ENCODE measurements around the gene AKR1E2. TPM values are rescaled to one million over a fixed set of nuclear protein-coding genes. Genes with fewer than 3 reads are reported as not detected.

Gene AKR1E2
- total RNA-seq = 7.6 TPM
- long read RNA-seq, partial matches to known transcripts = 0 of 1 reads
- long read RNA-seq, other reads (novel, unspliced or antisense) = 1 of 1 reads

DNA sequence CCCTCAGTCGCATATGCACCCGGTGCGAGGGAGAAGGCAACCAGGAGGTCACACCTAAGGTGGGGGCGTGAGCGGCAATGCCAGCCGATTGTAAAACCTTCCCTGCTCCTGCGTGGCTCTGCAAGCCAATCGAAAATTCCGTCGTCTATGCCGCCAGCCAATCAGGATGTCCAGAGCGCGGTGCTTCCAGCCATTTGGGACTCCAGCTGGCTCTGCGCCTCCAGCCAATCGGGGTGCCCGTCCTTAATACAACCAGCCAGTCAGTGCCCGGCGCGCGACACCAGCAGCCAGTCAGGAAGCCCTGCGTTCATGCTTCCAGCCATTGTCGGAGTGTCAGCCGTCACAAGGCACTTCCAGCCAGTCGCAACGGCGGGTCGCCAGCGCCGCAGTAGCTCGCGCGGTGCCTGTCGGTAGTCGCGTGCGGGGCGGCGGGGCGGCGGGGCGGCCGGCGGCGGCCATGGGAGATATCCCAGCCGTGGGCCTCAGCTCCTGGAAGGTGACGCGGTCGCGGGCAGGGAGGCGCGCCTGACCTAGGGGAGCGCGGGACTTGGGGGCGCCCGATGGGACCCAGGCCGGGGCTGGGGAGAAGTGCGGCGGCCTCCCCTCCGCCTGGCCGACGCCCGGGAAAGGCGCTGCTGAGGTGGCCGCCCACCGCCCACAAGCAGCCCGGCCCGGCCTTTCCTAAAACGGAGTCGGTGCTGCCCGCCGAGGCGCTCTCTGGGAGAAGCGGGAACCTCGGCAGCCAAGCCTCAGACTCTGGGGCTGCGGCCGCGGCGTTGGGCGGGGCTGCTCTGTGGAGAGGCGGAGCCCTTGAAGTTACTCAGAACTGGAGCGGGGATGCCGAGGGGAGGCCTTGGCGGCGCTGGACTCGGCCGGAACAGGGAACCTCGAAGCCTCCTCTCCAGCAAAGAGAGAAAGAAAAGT lies at the start of gene AKR1E2:
AKR1E2 (plus strand) TSS at position 340 of the 924 bp plus-strand sequence; CDS start at position 458, 118 bp downstream.
- intact Hi-C loops (cut with DNase I) = no loop called here
- peak; percentile 95 for DNase-seq (ENCODE audit: low spot score)

GRCh38 chr10:4776234-4776638 lies 49.8 kb upstream of the AKR1E2 start:
- intact Hi-C loops (cut with DNase I) = no loop called here
- no peak for DNase-seq (ENCODE audit: low spot score)

GRCh38 chr10:4778761-4779160 lies 47.2 kb upstream of the AKR1E2 start:
- DNase-seq (ENCODE audit: low spot score) = no peak
- intact Hi-C loops (cut with DNase I) = no loop called here

DNA sequence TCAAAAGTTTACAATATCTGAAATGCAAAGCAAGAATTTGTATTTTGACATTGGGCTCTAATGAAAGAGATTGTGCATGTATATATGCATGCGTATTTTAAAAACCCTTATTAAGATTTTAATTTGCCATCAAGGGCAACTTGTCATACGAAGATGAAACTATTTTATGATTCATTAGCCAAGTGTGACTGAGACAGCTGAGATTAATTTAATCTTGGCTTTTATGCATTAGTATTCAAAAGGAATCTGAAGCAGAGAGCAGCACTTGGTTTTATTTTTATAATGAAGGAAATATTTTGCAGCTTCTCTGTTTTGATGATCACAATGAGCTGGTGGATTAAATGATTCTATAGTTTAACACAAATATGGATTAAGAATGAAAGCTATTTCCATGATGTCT lies 45.9 kb upstream of the AKR1E2 start:
- DNase-seq (ENCODE audit: low spot score) = no peak
- intact Hi-C loops (cut with DNase I) = no loop called here

DNA sequence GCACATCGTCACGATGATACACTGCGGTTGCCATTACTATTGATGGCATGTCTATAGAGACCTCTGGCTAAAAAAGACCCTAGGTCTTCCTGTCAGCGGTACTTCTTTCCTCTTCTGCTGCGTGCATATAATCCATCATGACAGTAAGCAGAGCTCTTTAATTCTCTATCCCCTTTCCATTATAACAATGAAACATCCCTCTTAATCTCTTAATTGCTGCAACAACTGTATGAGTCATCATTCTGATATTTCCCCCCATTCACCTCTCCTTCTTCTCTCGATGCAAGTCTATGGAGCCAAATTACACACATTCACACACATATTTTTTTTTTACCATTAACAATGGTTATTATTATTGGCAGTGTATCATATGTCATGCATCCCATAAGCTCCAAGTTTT lies 45.2 kb upstream of the AKR1E2 start:
- no peak for DNase-seq (ENCODE audit: low spot score)
- intact Hi-C loops (cut with DNase I) = no loop called here

- intact Hi-C loops (cut with DNase I) = no loop called here
- no peak for DNase-seq (ENCODE audit: low spot score)
These were observed 44.1 kb upstream of the AKR1E2 start for GRCh38 chr10:4781955-4782354.

DNA sequence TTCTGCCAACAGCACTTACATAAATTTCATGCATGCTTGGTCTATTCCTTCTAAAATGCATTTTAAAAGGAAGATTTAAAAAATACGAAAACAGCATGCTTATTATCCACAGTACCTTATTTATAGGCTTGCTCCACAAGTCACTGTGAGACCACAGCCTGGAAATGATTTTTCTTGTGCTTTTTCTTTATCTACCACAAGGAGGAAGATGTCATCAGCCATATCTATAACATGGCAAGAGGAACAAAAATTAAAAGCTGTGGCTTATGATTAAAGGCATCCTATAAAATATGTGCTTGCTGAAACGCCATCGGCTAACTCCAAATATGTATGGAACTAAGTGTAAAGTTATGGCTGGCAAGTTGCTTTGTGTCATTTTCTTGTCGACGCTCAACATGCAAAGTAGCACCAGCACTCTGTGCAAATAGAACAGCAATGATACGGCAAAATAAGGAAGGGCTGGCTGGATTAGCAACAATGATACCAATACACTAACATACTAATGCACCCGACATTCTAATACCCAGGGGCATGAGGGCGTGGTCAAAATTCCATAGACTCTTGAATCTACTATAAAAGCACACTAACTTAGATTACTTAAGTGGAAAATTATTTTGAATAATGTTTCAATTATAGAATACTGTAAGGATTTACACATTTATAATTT lies 41.2 kb upstream of the AKR1E2 start:
- intact Hi-C loops (cut with DNase I) = no loop called here
- DNase-seq (ENCODE audit: low spot score) = no peak

DNA sequence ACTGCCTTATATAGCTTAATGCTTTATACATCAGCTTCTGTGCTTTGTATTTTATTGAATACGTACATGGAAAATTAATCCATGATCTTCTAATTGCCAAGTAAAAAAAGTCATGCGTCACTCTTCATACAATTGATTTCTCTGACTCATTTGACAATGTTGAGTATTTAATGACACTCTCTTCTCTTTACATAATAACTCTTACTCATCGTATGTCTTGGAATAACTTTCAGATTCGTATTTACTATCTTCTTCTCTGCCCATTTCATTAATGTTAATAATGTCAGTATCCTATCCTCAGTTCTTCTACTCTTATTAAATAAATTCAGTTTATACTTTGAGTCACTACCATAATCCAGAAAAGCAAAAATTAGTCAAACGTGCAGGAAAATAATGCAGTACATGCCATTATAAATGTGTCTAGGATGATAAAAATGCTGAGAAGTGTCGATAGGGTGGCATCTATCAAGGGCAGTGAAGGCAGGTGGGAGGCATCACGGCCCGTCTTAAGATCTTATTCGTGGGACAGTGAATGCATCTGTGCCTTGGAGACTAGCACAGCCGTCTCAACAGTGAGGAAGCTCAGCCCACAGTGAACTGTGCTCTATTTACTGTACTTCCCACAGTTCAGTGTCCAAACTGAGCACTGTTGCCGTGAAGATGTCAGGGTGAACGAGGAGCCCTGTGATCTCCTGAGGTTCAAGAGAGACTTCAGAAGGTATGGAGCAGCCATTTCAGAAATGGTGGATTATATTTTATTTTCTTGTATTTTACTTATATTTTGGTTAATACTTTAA lies 39.8 kb upstream of the AKR1E2 start:
- intact Hi-C loops (cut with DNase I) = no loop called here
- DNase-seq (ENCODE audit: low spot score) = no peak

DNA sequence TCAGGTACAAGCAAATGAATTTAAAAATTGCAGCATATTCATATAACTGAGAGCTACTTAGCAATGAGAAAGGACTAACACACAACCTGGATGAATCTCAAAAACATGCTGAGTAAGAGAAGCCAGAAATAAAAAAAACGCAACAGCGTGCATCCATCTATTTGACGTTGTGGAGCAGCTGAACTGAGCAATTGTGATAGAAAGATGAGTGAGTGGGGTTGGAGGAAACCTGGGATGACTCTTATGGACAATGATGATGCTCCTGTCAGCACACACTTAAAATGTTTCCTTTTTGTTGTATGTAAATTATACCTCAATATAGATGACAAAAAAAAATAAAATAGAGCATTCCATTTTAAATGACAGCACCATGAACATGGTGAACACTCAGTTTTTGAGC lies 36.0 kb upstream of the AKR1E2 start:
- intact Hi-C loops (cut with DNase I) = no loop called here
- no peak for DNase-seq (ENCODE audit: low spot score)

GRCh38 chr10:4790922-4791321 lies 35.1 kb upstream of the AKR1E2 start:
- intact Hi-C loops (cut with DNase I) = no loop called here

DNA sequence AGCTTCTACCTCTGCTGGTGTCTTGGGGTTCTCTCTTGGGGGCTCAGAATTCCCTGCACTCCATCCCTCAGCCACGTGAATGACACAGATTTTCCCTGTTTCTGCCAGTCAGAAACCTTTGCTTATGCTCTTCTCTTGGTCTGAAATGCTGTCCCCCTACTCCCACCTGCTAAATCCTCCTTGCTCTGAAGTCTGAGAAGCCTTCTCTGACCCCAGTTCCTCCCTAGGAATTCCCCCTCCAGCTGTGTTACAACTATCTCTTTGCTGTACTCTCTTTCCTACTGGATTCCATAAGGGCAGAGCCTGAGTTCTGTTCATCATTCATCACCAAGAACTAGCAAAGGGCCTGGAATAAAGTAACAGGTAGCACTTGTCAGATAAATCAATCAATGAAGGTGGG lies 33.6 kb upstream of the AKR1E2 start:
- intact Hi-C loops (cut with DNase I) = no loop called here
- no peak for DNase-seq (ENCODE audit: low spot score)

More at GRCh38 chr10:4790922-4791321, 35.1 kb upstream of the AKR1E2 start:
- no peak for DNase-seq (ENCODE audit: low spot score)

DNA sequence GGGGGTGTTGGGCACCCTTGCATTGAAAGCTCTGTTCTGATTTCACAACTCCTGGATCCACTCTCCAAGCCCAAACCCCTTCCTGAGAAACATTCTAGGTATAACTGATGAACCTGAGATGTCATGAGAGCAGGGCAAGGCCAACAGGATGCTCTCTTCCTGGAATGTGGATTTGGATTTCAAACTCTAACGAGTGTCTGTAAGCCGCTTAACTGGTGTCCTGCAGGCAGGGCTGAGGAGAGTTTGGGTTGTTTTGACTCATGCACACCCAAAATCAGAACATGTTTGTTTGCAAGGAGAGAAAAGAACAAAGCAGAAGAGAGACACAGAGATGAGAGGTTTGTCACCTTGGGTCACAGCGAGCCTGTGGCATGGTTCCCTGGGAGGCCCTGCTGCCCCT lies 24.6 kb upstream of the AKR1E2 start:
- DNase-seq (ENCODE audit: low spot score) = no peak
- intact Hi-C loops (cut with DNase I) = no loop called here

- intact Hi-C loops (cut with DNase I) = no loop called here
- DNase-seq (ENCODE audit: low spot score) = no peak
These were observed 23.1 kb upstream of the AKR1E2 start for GRCh38 chr10:4802711-4803487.

DNA sequence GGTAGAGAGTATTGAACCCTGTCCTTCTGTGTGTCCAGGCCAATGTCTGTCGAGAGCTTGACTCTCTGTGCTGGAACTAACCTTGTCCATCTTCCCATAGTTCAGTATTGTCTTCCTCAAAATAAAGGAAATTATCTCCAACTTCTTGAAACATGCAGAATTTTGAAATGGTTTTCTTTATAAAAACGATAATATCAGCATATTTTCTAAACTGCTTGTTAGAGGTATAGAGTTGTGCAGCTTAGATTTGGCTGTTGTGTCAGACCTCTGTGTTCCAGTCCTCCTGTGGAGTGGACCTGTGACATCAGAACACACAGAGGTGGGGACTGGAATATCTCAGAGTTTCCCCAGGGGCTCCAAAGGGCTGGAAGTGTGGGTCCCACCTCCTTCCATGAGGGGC lies 22.2 kb upstream of the AKR1E2 start:
- intact Hi-C loops (cut with DNase I) = no loop called here
- DNase-seq (ENCODE audit: low spot score) = no peak

DNA sequence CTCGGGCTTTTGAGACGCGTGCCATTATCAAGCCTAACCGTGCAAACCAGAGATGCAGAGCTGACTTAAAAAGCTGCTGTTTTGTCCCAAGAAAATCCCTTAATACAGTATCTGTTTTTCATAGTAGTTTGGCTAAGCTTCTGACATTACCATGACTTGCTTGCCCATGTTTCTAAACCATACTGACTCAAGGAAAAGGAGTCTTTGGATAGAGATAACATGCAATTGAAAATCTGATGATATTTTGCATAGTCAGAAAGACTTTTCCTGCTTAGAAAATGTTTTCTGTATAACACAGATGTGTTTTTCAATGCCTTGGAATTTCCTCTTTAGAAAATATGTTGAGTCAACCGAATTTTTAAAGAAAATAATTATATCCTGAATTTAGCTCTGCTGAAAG lies 21.5 kb upstream of the AKR1E2 start:
- intact Hi-C loops (cut with DNase I) = no loop called here

GRCh38 chr10:4806534-4806933 lies 19.5 kb upstream of the AKR1E2 start:
- no peak for DNase-seq (ENCODE audit: low spot score)
- intact Hi-C loops (cut with DNase I) = no loop called here

More for the DNA sequence above, 21.5 kb upstream of the AKR1E2 start:
- DNase-seq (ENCODE audit: low spot score) = no peak

GRCh38 chr10:4807761-4808507 lies 18.1 kb upstream of the AKR1E2 start:
- intact Hi-C loops (cut with DNase I) = no loop called here
- DNase-seq (ENCODE audit: low spot score) = no peak

DNA sequence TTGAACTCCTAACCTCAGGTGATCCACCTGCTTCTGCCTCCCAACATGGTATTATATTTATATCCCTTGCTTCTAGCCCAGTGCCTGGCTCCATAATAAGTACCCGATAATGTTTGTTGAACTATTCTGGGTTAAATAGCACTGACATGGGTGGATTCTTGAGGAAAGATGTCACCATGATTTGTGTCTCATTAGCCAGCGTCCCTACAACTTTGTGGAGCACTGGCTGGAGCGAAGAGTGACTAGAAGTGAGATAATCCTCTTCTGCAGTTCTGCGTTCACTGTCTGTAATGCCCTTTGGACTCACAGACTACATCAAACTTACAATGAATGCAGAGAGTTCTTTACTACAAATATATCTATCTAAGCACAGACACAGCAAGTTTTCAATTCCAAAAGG lies 16.9 kb upstream of the AKR1E2 start:
- no peak for DNase-seq (ENCODE audit: low spot score)
- intact Hi-C loops (cut with DNase I) = no loop called here

GRCh38 chr10:4810092-4810491 lies 15.9 kb upstream of the AKR1E2 start:
- intact Hi-C loops (cut with DNase I) = loop anchor here (10.0 kb wide), 1 partner anchor 575 kb away; no protein-coding TSS in a partner anchor
- no peak for DNase-seq (ENCODE audit: low spot score)

Data from cardiac septum (tissue), 1 donor.